ENCODE results near the gene CLEC7A. TPM values are rescaled to one million over a fixed set of nuclear protein-coding genes. Genes with fewer than 3 reads are reported as not detected.

CLEC7A gene
- total RNA-seq, 3 donors from 2014 or later: 5.2 to 14.7 (median 13.8) TPM

DNA sequence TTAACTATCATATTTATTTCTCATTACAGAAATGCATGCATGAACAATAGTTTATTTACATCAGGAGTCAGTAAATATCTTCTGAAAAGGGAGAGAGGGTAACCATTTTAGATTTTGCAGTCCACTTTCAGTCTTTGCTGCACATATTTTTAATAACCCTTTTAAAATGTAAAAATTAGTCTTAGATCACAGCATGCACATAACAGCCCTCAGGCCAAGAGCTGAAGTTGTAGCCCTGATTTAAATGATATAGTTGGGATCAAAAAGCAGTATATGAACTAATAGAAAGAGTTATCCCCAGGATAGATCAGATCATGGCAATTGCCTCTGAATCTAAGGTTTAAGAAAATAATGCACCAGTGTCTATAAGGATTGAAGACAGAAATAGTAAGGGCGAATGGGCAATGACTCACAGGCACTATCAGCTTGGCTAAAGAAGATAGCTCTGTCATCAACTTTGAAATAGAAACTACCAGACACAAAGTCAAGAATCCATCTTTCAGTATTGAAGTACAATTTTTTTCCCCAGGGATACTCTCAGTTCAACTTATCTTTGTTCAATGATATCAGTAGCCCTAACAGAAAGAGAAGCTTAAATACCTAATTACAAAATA lies 13.1 kb upstream of the CLEC7A start:
- Histone ChIP-seq H3K4me3 (no peak overlapping the region), H3K9me3 (no peaks in the 10 kb centered on the region), H3K27ac (no peak overlapping the region), H3K36me3 (no peaks in the 10 kb centered on the region), H3K27me3 (no peaks in the 10 kb centered on the region), H3K4me1 (no peaks in the 10 kb centered on the region)
- intact Hi-C loops (cut with DNase I; ENCODE audit: low total_unique reads): no loop called here
- no peak for DNase-seq (ENCODE audit: low spot score in 2 of 2)
- TF ChIP-seq POLR2A (IDR thresholded peaks at IDR 0.05) (no peak), POLR2AphosphoS5 (IDR thresholded peaks at IDR 0.05) (no peak)
- TF ChIP-seq, protein P1, sequence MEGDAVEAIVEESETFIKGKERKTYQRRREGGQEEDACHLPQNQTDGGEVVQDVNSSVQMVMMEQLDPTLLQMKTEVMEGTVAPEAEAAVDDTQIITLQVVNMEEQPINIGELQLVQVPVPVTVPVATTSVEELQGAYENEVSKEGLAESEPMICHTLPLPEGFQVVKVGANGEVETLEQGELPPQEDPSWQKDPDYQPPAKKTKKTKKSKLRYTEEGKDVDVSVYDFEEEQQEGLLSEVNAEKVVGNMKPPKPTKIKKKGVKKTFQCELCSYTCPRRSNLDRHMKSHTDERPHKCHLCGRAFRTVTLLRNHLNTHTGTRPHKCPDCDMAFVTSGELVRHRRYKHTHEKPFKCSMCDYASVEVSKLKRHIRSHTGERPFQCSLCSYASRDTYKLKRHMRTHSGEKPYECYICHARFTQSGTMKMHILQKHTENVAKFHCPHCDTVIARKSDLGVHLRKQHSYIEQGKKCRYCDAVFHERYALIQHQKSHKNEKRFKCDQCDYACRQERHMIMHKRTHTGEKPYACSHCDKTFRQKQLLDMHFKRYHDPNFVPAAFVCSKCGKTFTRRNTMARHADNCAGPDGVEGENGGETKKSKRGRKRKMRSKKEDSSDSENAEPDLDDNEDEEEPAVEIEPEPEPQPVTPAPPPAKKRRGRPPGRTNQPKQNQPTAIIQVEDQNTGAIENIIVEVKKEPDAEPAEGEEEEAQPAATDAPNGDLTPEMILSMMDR (IDR thresholded peaks at IDR 0.05): no peak

DNA sequence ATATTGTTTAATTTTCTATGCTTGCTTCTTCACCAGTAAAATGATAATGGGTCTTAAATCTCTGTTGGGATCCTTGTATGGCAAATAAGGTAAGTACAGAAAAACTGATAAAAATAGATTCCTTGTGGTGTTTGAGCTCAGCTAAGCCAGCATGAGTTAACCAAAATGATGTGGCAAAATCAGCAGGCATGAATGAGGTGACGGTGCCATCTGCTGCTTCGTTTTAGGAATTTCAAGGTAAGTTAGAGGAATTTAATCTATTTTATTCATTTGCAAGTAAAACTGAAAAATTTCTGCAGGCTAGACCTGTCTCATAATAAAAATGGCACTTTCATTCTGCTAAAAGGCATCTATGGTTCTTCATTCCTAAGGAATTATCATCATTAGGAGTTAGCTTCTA lies 10.0 kb upstream of the CLEC7A start:
- H3K4me3 ChIP-seq: no peak overlapping the region
- H3K9me3 ChIP-seq: no peaks in the 10 kb centered on the region
- no peak overlapping the region for H3K27ac ChIP-seq
- intact Hi-C loops (cut with DNase I; ENCODE audit: low total_unique reads): no loop called here
- no peaks in the 10 kb centered on the region for H3K27me3 ChIP-seq
- H3K36me3 ChIP-seq: no peaks in the 10 kb centered on the region
- DNase-seq (ENCODE audit: low spot score in 2 of 2): no peak
- H3K4me1 ChIP-seq: no peaks in the 10 kb centered on the region
- TF ChIP-seq, protein P1 (IDR thresholded peaks at IDR 0.05): peak in 2 of 3 donors; percentile 63 to 71
- TF ChIP-seq POLR2AphosphoS5 (IDR thresholded peaks at IDR 0.05): no peak

DNA sequence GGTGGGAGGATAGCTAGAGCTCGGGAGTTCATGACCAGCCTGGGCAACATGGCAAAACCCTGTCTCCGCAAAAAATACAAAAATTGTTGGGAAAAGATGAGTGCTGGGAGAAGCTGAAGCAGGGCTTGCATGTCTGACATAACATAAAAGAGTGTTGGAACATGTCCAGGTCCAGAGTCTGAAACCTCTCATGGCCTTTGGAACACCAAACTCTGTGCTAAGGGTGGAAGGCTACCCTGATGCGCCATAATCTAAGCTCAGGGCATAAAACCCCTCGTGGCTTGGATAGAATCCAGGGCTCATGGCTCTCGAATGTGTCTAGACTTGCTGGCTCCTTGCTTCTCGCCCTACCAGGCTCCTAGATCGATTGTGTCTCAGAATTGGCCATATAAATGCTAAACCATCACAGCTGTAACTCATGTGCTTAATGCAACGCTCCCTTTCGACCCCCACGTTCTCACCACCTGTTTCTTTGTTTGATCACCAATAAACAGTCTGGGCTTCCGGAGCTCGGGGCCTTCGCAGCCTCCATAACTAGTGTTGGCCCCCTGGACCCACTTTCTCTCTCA lies 6.7 kb upstream of the CLEC7A start:
- Histone ChIP-seq H3K9me3 (no peaks in the 10 kb centered on the region), H3K4me3 (no peak overlapping the region), H3K27ac (no peak overlapping the region), H3K27me3 (no peaks in the 10 kb centered on the region), H3K4me1 (no peaks in the 10 kb centered on the region), H3K36me3 (no peaks in the 10 kb centered on the region)
- intact Hi-C loops (cut with DNase I; ENCODE audit: low total_unique reads): loop anchor here (5.0 to 10.0 kb wide), 2 partner anchors 102 to 189 kb away; partner anchors contain the start of gene CLEC9A
- TF ChIP-seq, protein P1 (IDR thresholded peaks at IDR 0.05): no peak
- no peak for TF ChIP-seq POLR2A (IDR thresholded peaks at IDR 0.05)
- TF ChIP-seq POLR2AphosphoS5 (IDR thresholded peaks at IDR 0.05): no peak
- DNase-seq (ENCODE audit: low spot score in 2 of 2): no peak

DNA sequence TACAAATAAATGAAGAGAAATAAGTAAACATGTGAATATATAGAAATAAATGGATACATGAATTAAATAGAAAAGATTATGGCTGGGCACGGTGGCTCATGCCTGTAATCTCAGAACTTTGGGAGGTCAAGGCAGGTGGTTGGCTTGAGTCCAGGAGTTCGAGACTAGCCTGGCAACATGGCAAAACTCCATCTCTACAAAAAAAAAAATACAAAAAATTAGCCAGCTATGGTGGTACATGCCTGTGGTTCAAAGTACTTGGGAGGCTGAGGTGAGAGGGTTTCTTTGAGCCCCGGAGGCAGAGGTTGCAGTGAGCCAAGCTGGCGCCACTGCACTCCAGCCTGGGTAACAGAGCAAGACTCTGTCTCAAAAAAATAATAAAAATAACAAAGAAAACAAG lies 5.1 kb upstream of the CLEC7A start:
- no peak overlapping the region for H3K27ac ChIP-seq
- intact Hi-C loops (cut with DNase I; ENCODE audit: low total_unique reads): loop anchor here (5.0 to 10.0 kb wide), 2 partner anchors 100 to 188 kb away; partner anchors contain the start of gene CLEC9A
- no peaks in the 10 kb centered on the region for H3K4me1 ChIP-seq
- no peak for DNase-seq (ENCODE audit: low spot score in 2 of 2)
- no peaks in the 10 kb centered on the region for H3K9me3 ChIP-seq
- H3K27me3 ChIP-seq: no peaks in the 10 kb centered on the region
- H3K4me3 ChIP-seq: no peak overlapping the region
- no peaks in the 10 kb centered on the region for H3K36me3 ChIP-seq
- no peak for TF ChIP-seq POLR2AphosphoS5 (IDR thresholded peaks at IDR 0.05)
- TF ChIP-seq, protein P1 (IDR thresholded peaks at IDR 0.05): no peak

DNA sequence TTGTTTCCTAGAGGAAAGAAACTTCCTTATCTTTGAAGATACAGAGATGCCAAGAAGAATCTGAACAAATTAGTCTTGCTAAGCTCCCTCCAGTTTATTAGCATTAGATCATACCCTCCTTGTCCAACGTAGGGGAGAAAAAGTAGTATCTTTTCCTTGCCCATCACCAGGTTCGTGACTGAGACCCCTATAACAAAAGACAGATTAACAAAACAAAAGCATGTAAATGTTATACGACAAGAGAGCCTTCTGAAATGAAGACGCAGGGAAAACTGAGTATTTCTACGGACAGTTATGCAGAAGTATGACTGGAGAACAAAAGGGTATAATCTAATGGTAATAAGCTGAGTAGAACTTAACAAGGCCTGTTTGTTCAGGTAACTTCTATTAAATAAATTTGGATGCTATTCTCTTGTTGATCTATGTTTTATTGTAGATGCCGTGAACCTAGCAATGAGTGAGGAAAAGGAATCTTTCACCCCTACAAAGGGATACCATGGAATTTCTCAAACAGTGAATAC lies 2.9 kb upstream of the CLEC7A start:
- intact Hi-C loops (cut with DNase I; ENCODE audit: low total_unique reads): loop anchor here (10.0 kb wide), 1 partner anchor 98 kb away; the partner anchor contains the start of gene CLEC9A
- H3K27ac ChIP-seq: no peak overlapping the region

More for the DNA sequence above, 2.9 kb upstream of the CLEC7A start:
- no peaks in the 10 kb centered on the region for H3K9me3 ChIP-seq
- no peaks in the 10 kb centered on the region for H3K27me3 ChIP-seq
- H3K4me1 ChIP-seq: no peaks in the 10 kb centered on the region
- no peak overlapping the region for H3K4me3 ChIP-seq
- DNase-seq (ENCODE audit: low spot score in 2 of 2): no peak
- no peaks in the 10 kb centered on the region for H3K36me3 ChIP-seq
- TF ChIP-seq POLR2A (IDR thresholded peaks at IDR 0.05) (no peak), POLR2AphosphoS5 (IDR thresholded peaks at IDR 0.05) (no peak)
- TF ChIP-seq, protein P1 (IDR thresholded peaks at IDR 0.05): no peak
